Neural crest cell (in vitro differentiated cells): ENCODE results near the gene CA6. TPM values are rescaled to one million over a fixed set of nuclear protein-coding genes. Genes with fewer than 3 reads are reported as not detected.
"Not testable (repeated sequence)": the region's sequence is repeated elsewhere in the genome, so short reads cannot be mapped to it uniquely, and the experiment has no call there.

ENCODE experiments used
- DNase-seq: peaks from one replicate; pipeline ENCODE4 v3.0.0; 2021; ENCODE audit warnings: low read depth, mixed read lengths, low spot score
- H3K27ac Mint-ChIP-seq: one replicate; pipeline ENCODE4 v1.8.0; 2021; ENCODE audit warnings: mild to moderate bottlenecking, mixed read lengths; ENCODE audit not compliant: unreplicated experiment
- H3K27me3 Mint-ChIP-seq: 2 replicates; pipeline ENCODE4 v1.8.0; 2021; ENCODE audit warnings: low read depth, mild to moderate bottlenecking, mixed read lengths
- H3K36me3 Mint-ChIP-seq: 2 replicates; pipeline ENCODE4 v1.8.0; 2021; ENCODE audit warnings: low read depth, mild to moderate bottlenecking, mixed read lengths
- H3K4me1 Mint-ChIP-seq: 2 replicates; pipeline ENCODE4 v1.8.0; 2021; ENCODE audit warnings: mixed read lengths
- H3K4me3 Mint-ChIP-seq: one replicate; pipeline ENCODE4 v1.8.0; 2021; ENCODE audit warnings: mild to moderate bottlenecking, mixed read lengths
- H3K9me3 Mint-ChIP-seq: 2 replicates; pipeline ENCODE4 v1.8.0; 2021; ENCODE audit warnings: mixed read lengths
- CTCF ChIP-seq: fragments of 200-600 bp; sonication (generic); conservative IDR thresholded peaks from 2 replicates; pipeline ENCODE4 v1.5.0; 2021; ENCODE audit warnings: antibody characterized with exemption, mild to moderate bottlenecking
- long read RNA-seq: library from polyadenylated mRNA; unstranded; transcript quantifications from one replicate; pipeline ENCODE4 v2.0.0, GENCODE V29; 2020
- total RNA-seq: library from RNA; stranded (reverse); gene quantifications from 2 replicates; pipeline ENCODE4 v1.2.1, GENCODE V29; 2021

CA6 gene
- not detected in 2 replicates for total RNA-seq
- long read RNA-seq = 0 reads

- Mint-ChIP-seq H3K27me3 (no peaks in the 10 kb centered on the region), H3K9me3 (peaks cover under 1% of the 10 kb centered on the region), H3K27ac (peak within 1 kb of the TSS; percentile 78), H3K4me3 (no peak within 1 kb of the TSS), H3K36me3 (no peaks in the 10 kb centered on the region), H3K4me1 (peaks cover 69% of the 10 kb centered on the region)
- no peak for DNase-seq
- TF ChIP-seq CTCF = no peak
Observed at GRCh38 chr1:8945568-8945967, at the start of gene CA6. TSS of gene CA6 (plus strand) at chr1:8945868. CDS start at chr1:8945887, 19 bp downstream.

- not testable (repeated sequence) for DNase-seq, H3K9me3 Mint-ChIP-seq, H3K4me1 Mint-ChIP-seq, H3K27me3 Mint-ChIP-seq, H3K4me3 Mint-ChIP-seq, H3K36me3 Mint-ChIP-seq, H3K27ac Mint-ChIP-seq
Observed at GRCh38 chr1:8896775-8897174, 48.9 kb upstream of the CA6 start.

- not testable (repeated sequence) for H3K9me3 Mint-ChIP-seq, DNase-seq, H3K27me3 Mint-ChIP-seq, H3K36me3 Mint-ChIP-seq, H3K4me1 Mint-ChIP-seq, H3K4me3 Mint-ChIP-seq, H3K27ac Mint-ChIP-seq
Observed at GRCh38 chr1:8897505-8897904, 48.2 kb upstream of the CA6 start.

GRCh38 chr1:8898418-8898817 lies 47.2 kb upstream of the CA6 start:
- DNase-seq, H3K27me3 Mint-ChIP-seq, H3K9me3 Mint-ChIP-seq, H3K27ac Mint-ChIP-seq, H3K36me3 Mint-ChIP-seq, H3K4me1 Mint-ChIP-seq, H3K4me3 Mint-ChIP-seq: not testable (repeated sequence)

- no peaks in the 10 kb centered on the region for H3K4me1 Mint-ChIP-seq
- H3K36me3 Mint-ChIP-seq = no peaks in the 10 kb centered on the region
- H3K27ac Mint-ChIP-seq = no peak overlapping the region
- DNase-seq = no peak
- no peaks in the 10 kb centered on the region for H3K9me3 Mint-ChIP-seq
- no peaks in the 10 kb centered on the region for H3K27me3 Mint-ChIP-seq
- no peak for TF ChIP-seq CTCF
- H3K4me3 Mint-ChIP-seq = no peak overlapping the region
Observed at GRCh38 chr1:8899046-8899445, 46.6 kb upstream of the CA6 start.

- H3K27ac Mint-ChIP-seq, H3K36me3 Mint-ChIP-seq, DNase-seq, H3K4me3 Mint-ChIP-seq, H3K9me3 Mint-ChIP-seq, H3K4me1 Mint-ChIP-seq, H3K27me3 Mint-ChIP-seq: not testable (repeated sequence)
Observed at GRCh38 chr1:8900684-8901083, 45.0 kb upstream of the CA6 start.

GRCh38 chr1:8902765-8903164 lies 42.9 kb upstream of the CA6 start:
- Mint-ChIP-seq H3K9me3 (no peaks in the 10 kb centered on the region), H3K4me3 (no peak overlapping the region), H3K27ac (no peak overlapping the region), H3K27me3 (no peaks in the 10 kb centered on the region), H3K4me1 (peaks cover 2% of the 10 kb centered on the region), H3K36me3 (no peaks in the 10 kb centered on the region)
- TF ChIP-seq CTCF = no peak
- DNase-seq = no peak

- H3K27ac Mint-ChIP-seq = no peak overlapping the region
Observed at GRCh38 chr1:8903410-8903809, 42.3 kb upstream of the CA6 start.

More at GRCh38 chr1:8903410-8903809, 42.3 kb upstream of the CA6 start:
- DNase-seq = no peak
- Mint-ChIP-seq H3K4me1 (peaks cover 9% of the 10 kb centered on the region), H3K9me3 (no peaks in the 10 kb centered on the region), H3K27me3 (no peaks in the 10 kb centered on the region), H3K36me3 (no peaks in the 10 kb centered on the region), H3K4me3 (no peak overlapping the region)
- no peak for TF ChIP-seq CTCF
